K562 (cell line): Measurements from ENCODE around the gene PSD4. TPM values are rescaled to one million over a fixed set of nuclear protein-coding genes. Genes with fewer than 3 reads are reported as not detected.

Experiments
- ATAC-seq: fragments of 200-7000 bp; cut with Tn5 transposase; 3 replicates; pipeline ENCODE4 v1.9.1; 2020; ENCODE audit warnings: moderate library complexity
- BruUV-seq: library from RNA; stranded (reverse); fragments of 400-500 nt; replicated peaks from 2 replicates; lab custom pipeline; 2021; lab: Mats Ljungman, UMichigan
- CTCF ChIA-PET: fragments of 300-600 bp; formaldehyde crosslinking; extraction: SDS; loops from one replicate; lab custom pipeline; 2021; ENCODE audit warnings: low intra/inter-chr PET ratio; lab: Yijun Ruan, JAX
- POLR2A ChIA-PET: fragments of 300-600, 350-650 bp; sonication (Branson Sonifier 250); formaldehyde crosslinking; extraction: SDS; loops from one replicate; lab custom pipeline; 2021; ENCODE audit warnings: antibody characterized with exemption, inconsistent platforms; lab: Yijun Ruan, JAX
- DNase-seq, 4 experiments: peaks; one replicate each; pipeline versions ENCODE4 v3.0.0 to v3.0.0-alpha.2; 2011 to 2018; ENCODE audit warnings: low spot score in 3 of 4, mixed read lengths in 3 of 4; ENCODE audit errors: extremely low read depth in 1 of 4
- FAIRE-seq: peaks from 2 replicates; lab custom pipeline; 2011; peaks lifted over from hg19 to GRCh38; lab: Jason Lieb, UNC
- H2AFZ ChIP-seq: 2 replicates; pipeline ENCODE4 v1.6.0; 2011; ENCODE audit warnings: low read depth, low read length, control low read depth, inconsistent platforms
- H3K27ac ChIP-seq: fragments of 200-600 bp; 3 replicates; pipeline ENCODE4 v1.8.0; 2011; ENCODE audit warnings: low read depth, mild to moderate bottlenecking, control low read depth, inconsistent platforms, low read length, moderate library complexity, mixed read lengths; ENCODE audit errors: extremely low read depth
- H3K27me3 ChIP-seq, 2 experiments: fragments of 300-600 bp in 1 of 2; 2 replicates in 1 of 2; 3 replicates in 1 of 2; pipeline versions ENCODE4 v1.6.0 to v1.8.0; 2011; ENCODE audit warnings: inconsistent platforms in 2 of 2, low read length in 2 of 2, mild to moderate bottlenecking in 1 of 2, mixed read lengths in 1 of 2, moderate library complexity in 1 of 2; ENCODE audit not compliant: control insufficient read depth in 2 of 2, insufficient read depth in 2 of 2
- H3K36me3 ChIP-seq: fragments of 300-600 bp; 3 replicates; pipeline ENCODE4 v1.8.0; 2011; ENCODE audit warnings: mild to moderate bottlenecking, low read length, inconsistent platforms; ENCODE audit not compliant: control insufficient read depth, insufficient read depth
- H3K4me1 ChIP-seq, 2 experiments: fragments of 200-600 bp in 1 of 2; replicated peaks in 1 of 2; 2 replicates in 1 of 2; 3 replicates in 1 of 2; pipeline versions ENCODE4 v1.5.1 to v1.8.0; 2011; ENCODE audit warnings: inconsistent platforms in 2 of 2, low read length in 2 of 2, mild to moderate bottlenecking in 1 of 2, mixed read lengths in 1 of 2, moderate library complexity in 1 of 2; ENCODE audit not compliant: control insufficient read depth in 2 of 2, insufficient read depth in 2 of 2
- H3K4me2 ChIP-seq: 2 replicates; pipeline ENCODE4 v1.6.1; 2011; ENCODE audit warnings: low read length, control low read depth, inconsistent platforms, mixed read lengths; ENCODE audit not compliant: insufficient read depth
- H3K4me3 ChIP-seq: fragments of 200-600 bp; sonication (generic), shearing (Covaris generic); 2 replicates; pipeline ENCODE4 v1.5.1; 2016; ENCODE audit warnings: control low read depth, inconsistent platforms
- H3K79me2 ChIP-seq: fragments of 200-600 bp; 3 replicates; pipeline ENCODE4 v1.8.0; 2011; ENCODE audit warnings: low read length, inconsistent platforms; ENCODE audit not compliant: control insufficient read depth, insufficient read depth
- H3K9ac ChIP-seq, 2 experiments: 2 replicates each; pipeline versions ENCODE4 v1.6.0 to v1.6.1; 2011; ENCODE audit warnings: low read depth in 2 of 2, low read length in 2 of 2, control low read depth in 1 of 2, inconsistent platforms in 1 of 2, mild to moderate bottlenecking in 1 of 2, mixed read lengths in 1 of 2; ENCODE audit not compliant: insufficient read depth in 1 of 2
- H3K9me1 ChIP-seq: one replicate; pipeline ENCODE4 v1.6.0; 2011; ENCODE audit warnings: inconsistent platforms, mild to moderate bottlenecking, low read length, moderate library complexity; ENCODE audit not compliant: control insufficient read depth, insufficient read depth
- H3K9me3 ChIP-seq: replicated peaks from 2 replicates; pipeline ENCODE4 v1.5.1; 2011; ENCODE audit warnings: low read depth, low read length, inconsistent platforms; ENCODE audit not compliant: control insufficient read depth, insufficient read depth
- H4K20me1 ChIP-seq: replicated peaks from 2 replicates; pipeline ENCODE4 v1.6.1; 2011; ENCODE audit warnings: low read length, inconsistent platforms, mixed read lengths; ENCODE audit not compliant: control insufficient read depth, insufficient read depth
- EZH2 ChIP-seq: IDR thresholded peaks from 2 replicates; pipeline ENCODE4 v1.6.1; 2012; ENCODE audit warnings: low read depth, mild to moderate bottlenecking, inconsistent platforms, low read length, borderline replicate concordance
- HIVEP1 ChIP-seq: fragments of 250-450 bp; sonication (Bioruptor Pico); IDR thresholded peaks from 2 replicates; pipeline ENCODE4 v1.4.0; 2020; ENCODE audit warnings: mild to moderate bottlenecking
- NRF1 ChIP-seq, 2 experiments: fragments of 450-650 bp; IDR thresholded peaks in 1 of 2; conservative IDR thresholded peaks in 1 of 2; 2 replicates each; pipeline ENCODE4 v1.6.1; 2014; ENCODE audit warnings: mild to moderate bottlenecking in 2 of 2
- POLR2A ChIP-seq: fragments of 450-650 bp; conservative IDR thresholded peaks from 2 replicates; pipeline ENCODE4 v1.6.1; 2016
- SIX5 ChIP-seq, 2 experiments: IDR thresholded peaks; 2 replicates each; pipeline ENCODE4 v1.6.1; 2011; ENCODE audit warnings: low read length in 2 of 2, borderline replicate concordance in 1 of 2, low read depth in 1 of 2, mild to moderate bottlenecking in 1 of 2, moderate library complexity in 1 of 2; ENCODE audit not compliant: insufficient read depth in 1 of 2
- TGIF2 ChIP-seq: sonication (generic); formaldehyde crosslinking; IDR thresholded peaks from 2 replicates; pipeline ENCODE4 v1.8.1; 2022; ENCODE audit warnings: mild to moderate bottlenecking, missing genetic modification reagents, moderate library complexity
- ZNF75A ChIP-seq: fragments of 450-650 bp; formaldehyde crosslinking; IDR thresholded peaks from 2 replicates; pipeline ENCODE4 v1.4.0; 2020; ENCODE audit warnings: mild to moderate bottlenecking
- WGBS: fragments of 100-300 bp; shearing (Covaris generic); methylation state at CpG from one replicate; pipeline ENCODE4 v1.1.6; 2016; ENCODE audit warnings: low coverage, mixed read lengths; ENCODE audit not compliant: insufficient coverage; ENCODE audit errors: missing lambda C conversion rate; 5-methylcytosine and 5-hydroxymethylcytosine counted together
- in situ Hi-C: fragments of 300-500 bp; cut with MboI; formaldehyde crosslinking; loops from 4 replicates; pipeline ENCODE4 v1.15.0; 2018; ENCODE audit warnings: inconsistent platforms, mixed read lengths
- intact Hi-C: fragments of 100-400 bp; cut with micrococcal nuclease; formaldehyde crosslinking; loops from 2 replicates; pipeline ENCODE4 v1.14.2; 2022
- polyA plus RNA-seq, 8 experiments: library from polyadenylated mRNA; depleted of rRNA in 4 of 8; stranded (reverse) in 5 of 8; unstranded in 3 of 8; fragments of >200 nt; fragmentation: Nextera tagmentation in 2 of 8; fragmentation: Illumina TruSeq in 1 of 8; extraction: Ambion mirVana in 2 of 8; extraction: Trizol in 1 of 8; gene quantifications; 2 replicates each; pipeline versions ENCODE4 v1.2.1 to v1.2.3, GENCODE V29; 2011 to 2014; ENCODE audit warnings: inconsistent platforms in 1 of 8, missing spikeins in 1 of 8
- total RNA-seq, 7 experiments: library from RNA; depleted of rRNA in 6 of 7; stranded (reverse); fragments of >200 nt in 6 of 7; fragmentation: Illumina TruSeq in 2 of 7; extraction: Trizol in 2 of 7; gene quantifications; 2 replicates each; pipeline versions ENCODE4 v1.2.1 to v1.2.3, GENCODE V29; 2011 to 2021; ENCODE audit warnings: low replicate concordance in 1 of 7
- TF ChIP-seq, protein P1 (sequence below): fragments of 250-450 bp; sonication (Bioruptor Pico); IDR thresholded peaks from 2 replicates; pipeline ENCODE4 v1.4.0; 2020; ENCODE audit warnings: mild to moderate bottlenecking, moderate library complexity, borderline replicate concordance
- TF ChIP-seq, protein P2 (sequence below): IDR thresholded peaks from 2 replicates; pipeline ENCODE4 v1.6.1; 2016; ENCODE audit warnings: missing genetic modification characterization, missing compliant biosample characterization

PSD4 gene
- total and polyA plus RNA-seq, 9 of the 15 experiments (the other 6 are each of a cell fraction or from before 2014, with no cell fraction given): 0.46 to 54.0 (median 20.8) TPM

DNA sequence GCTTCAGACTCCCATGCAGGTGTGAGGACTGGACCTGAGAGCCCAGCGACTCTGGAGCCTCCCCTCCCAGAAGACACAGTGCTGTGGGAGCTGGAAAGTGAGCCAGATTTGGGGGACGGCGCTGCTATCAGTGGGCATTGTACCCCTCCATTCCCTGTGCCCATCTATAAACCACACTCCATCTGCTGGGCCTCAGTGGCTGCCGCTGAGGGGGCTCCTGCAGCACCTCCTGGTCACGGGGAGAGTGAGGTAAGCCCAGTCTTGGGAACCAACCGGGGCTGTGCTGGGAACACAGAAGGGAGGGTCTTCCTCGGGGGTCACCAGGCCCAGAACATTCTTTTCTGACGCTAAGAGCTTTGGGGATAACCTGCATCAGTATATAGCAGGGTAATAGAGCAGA, 9.5 kb downstream of the PSD4 start:
- FAIRE-seq: no peak
- TF ChIP-seq ZNF75A (CRISPR knock-in tag) (no peak), NRF1 (conservative IDR thresholded peaks at IDR 0.05 in 1 of 2, IDR thresholded peaks at IDR 0.05 in 1 of 2) (no peak)
- BruUV-seq: no TSS peak
- intact Hi-C loops: no loop called here
- Histone ChIP-seq H3K4me2 (no peak overlapping the region), H2AFZ (no peak overlapping the region), H3K9me3 (no peaks in the 10 kb centered on the region), H3K4me3 (no peak overlapping the region), H3K9ac (no peak overlapping the region), H4K20me1 (peaks cover 13% of the 10 kb centered on the region), H3K4me1 (peaks cover 20 to 31% of the 10 kb centered on the region in 2 experiments; a peak in 4 of 5 replicates), H3K36me3 (peaks cover 59% of the 10 kb centered on the region; the same call in 2 of the 3 replicates), H3K79me2 (no peaks in the 10 kb centered on the region; the same call in 2 of the 3 replicates), H3K27me3 (no peaks in the 10 kb centered on the region), H3K9me1 (peaks cover 10% of the 10 kb centered on the region), H3K27ac (no peak overlapping the region)
- DNase-seq: no peak
- no peak for ATAC-seq
- POLR2A ChIA-PET: interaction anchor here (2.5 kb wide), 1 partner anchor 9 kb away, joined by 15 read pairs; the partner anchor contains the start of gene PSD4
- CTCF ChIA-PET: no interaction called here
- in situ Hi-C loops: no loop called here
- 89% methylated on average over 8 of the region's 8 CpGs for WGBS

DNA sequence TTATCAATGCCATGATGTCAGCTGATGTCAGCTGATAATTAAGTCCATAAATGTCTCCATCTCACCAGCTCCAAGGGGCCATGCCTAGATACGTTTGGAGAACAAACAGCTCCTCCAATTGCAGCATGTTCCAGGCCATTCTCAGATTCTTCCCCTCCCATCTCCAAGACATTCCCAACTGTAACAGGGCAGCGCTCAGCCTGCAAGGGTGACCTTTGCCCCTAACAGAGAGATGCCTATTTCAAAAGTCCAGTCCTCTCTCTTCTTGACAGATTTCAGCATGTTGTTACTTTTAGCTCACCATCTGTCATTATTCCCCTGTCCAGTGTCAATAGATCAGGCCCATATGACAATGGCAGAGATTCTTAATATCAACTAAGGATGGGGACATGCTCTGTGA, 9.9 kb downstream of the PSD4 start:
- Histone ChIP-seq H3K27ac (no peak overlapping the region), H3K9me1 (peaks cover 10% of the 10 kb centered on the region), H3K4me3 (no peak overlapping the region), H3K9me3 (no peaks in the 10 kb centered on the region), H4K20me1 (peaks cover 13% of the 10 kb centered on the region), H3K9ac (no peak overlapping the region), H3K36me3 (peaks cover 57% of the 10 kb centered on the region; the same call in 2 of the 3 replicates), H3K79me2 (no peaks in the 10 kb centered on the region; the same call in 2 of the 3 replicates), H3K4me1 (peaks cover 20 to 31% of the 10 kb centered on the region in 2 experiments; a peak in 4 of 5 replicates), H2AFZ (no peak overlapping the region), H3K4me2 (no peak overlapping the region), H3K27me3 (no peaks in the 10 kb centered on the region)
- in situ Hi-C loops: no loop called here
- ATAC-seq (no peak), FAIRE-seq (no peak), DNase-seq (no peak)
- TF ChIP-seq, protein P1, sequence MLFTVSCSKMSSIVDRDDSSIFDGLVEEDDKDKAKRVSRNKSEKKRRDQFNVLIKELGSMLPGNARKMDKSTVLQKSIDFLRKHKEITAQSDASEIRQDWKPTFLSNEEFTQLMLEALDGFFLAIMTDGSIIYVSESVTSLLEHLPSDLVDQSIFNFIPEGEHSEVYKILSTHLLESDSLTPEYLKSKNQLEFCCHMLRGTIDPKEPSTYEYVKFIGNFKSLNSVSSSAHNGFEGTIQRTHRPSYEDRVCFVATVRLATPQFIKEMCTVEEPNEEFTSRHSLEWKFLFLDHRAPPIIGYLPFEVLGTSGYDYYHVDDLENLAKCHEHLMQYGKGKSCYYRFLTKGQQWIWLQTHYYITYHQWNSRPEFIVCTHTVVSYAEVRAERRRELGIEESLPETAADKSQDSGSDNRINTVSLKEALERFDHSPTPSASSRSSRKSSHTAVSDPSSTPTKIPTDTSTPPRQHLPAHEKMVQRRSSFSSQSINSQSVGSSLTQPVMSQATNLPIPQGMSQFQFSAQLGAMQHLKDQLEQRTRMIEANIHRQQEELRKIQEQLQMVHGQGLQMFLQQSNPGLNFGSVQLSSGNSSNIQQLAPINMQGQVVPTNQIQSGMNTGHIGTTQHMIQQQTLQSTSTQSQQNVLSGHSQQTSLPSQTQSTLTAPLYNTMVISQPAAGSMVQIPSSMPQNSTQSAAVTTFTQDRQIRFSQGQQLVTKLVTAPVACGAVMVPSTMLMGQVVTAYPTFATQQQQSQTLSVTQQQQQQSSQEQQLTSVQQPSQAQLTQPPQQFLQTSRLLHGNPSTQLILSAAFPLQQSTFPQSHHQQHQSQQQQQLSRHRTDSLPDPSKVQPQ (CRISPR knock-in tag): no peak
- no peak for TF ChIP-seq HIVEP1 (CRISPR knock-in tag)
- no peak for TF ChIP-seq TGIF2
- TF ChIP-seq, protein P2, sequence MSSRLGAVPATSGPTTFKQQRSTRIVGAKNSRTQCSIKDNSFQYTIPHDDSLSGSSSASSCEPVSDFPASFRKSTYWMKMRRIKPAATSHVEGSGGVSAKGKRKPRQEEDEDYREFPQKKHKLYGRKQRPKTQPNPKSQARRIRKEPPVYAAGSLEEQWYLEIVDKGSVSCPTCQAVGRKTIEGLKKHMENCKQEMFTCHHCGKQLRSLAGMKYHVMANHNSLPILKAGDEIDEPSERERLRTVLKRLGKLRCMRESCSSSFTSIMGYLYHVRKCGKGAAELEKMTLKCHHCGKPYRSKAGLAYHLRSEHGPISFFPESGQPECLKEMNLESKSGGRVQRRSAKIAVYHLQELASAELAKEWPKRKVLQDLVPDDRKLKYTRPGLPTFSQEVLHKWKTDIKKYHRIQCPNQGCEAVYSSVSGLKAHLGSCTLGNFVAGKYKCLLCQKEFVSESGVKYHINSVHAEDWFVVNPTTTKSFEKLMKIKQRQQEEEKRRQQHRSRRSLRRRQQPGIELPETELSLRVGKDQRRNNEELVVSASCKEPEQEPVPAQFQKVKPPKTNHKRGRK (tag): no peak
- 0 out of 2 replicates have a peak, but pooled peaks have one; percentile 18 for TF ChIP-seq POLR2A
- TF ChIP-seq SIX5 (IDR thresholded peaks at IDR 0.05; ENCODE audit: borderline replicate concordance in 1 of 2, insufficient read depth in 1 of 2, low read depth in 1 of 2, low read length in 2 of 2): no peak
- TF ChIP-seq EZH2: no peak
- CTCF ChIA-PET: no interaction called here
- 81% methylated on average over 2 of the region's 2 CpGs for WGBS
- intact Hi-C loops: no loop called here
- no TSS peak for BruUV-seq
- POLR2A ChIA-PET: interaction anchor here (0.6 to 2.5 kb wide), 2 partner anchors 10 to 52 kb away, joined by 3 to 15 read pairs; partner anchors contain the start of gene PSD4
